ENCODE data around the gene VSTM2B.

Gene VSTM2B

DNA sequence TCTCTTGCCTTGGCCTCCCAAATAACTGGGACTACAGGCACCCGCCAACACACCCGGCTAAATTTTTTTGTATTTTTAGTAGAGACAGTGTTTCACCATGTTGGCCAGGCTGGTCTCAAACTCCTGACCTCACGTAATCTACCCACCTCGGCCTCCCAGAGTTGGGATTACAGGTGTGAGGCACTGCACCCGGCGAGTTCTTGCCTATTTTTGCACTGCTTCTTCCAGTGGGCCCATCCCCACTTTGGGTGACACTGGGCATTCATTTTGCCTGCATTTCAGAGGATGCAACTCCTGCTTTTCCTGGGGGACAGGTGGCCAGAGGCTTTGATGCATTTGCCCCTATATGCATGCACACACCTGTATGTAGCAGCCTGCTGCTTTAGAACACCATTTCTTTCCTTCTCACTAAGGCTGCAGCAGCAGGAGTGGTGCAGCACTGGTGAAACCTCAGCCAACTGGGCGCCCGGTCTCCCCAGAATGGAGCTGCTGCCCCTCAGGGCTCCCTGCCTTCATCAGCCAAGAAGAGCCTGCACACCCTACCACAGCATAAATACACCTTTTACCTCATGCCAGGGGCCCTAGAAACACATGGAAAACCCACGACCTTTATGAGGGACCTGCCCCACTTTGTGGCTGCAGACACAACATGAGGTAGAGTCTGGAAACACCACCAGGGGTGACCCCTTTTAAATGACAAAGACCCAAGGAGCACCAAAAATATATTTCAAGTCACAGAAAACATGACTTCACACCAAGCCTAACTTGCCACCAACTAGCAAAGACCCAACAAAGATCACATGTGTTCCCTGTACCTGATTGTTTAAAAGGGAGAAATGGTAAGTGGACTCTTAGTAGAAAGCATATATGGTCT lies 43.5 kb downstream of the VSTM2B start:
- DNase-seq: no peak

DNA sequence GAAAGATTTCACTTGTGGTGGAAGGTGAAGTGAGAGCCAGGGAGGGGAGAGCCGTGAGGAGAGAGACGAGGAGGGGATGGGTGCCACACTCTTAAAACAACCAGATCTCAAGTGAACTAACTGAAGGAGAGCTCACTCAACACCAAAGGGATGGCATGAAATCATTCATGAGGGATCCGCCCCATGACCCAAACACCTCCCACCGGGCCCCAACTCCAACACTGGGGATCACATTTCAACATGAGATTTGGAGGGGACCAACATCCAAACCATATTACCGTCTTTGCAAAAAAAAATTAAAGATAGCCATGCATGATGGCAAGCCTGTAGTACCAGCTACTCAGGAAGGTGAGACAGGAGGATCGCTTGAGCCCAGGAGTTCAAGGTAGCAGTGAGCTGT lies 45.4 kb downstream of the VSTM2B start:
- no peak for DNase-seq

DNA sequence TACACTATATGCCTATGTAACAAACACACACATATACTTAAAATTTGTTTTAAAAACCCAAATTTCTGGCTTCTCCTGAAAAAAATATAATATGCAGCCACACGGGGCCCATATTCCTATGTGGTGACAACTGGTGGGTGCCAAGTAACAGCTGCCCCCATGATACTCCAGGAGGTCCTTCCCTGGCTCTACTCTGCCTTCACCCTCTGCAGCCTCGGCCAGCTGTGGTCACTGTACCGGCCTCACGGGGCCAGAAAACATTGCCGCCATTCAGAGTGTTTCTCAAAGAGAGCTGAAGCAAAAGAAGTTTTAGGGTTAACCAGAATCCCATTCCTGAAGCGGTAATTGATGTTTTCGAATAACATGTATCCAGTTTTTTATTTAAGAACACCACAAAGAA lies 47.7 kb downstream of the VSTM2B start:
- no peak for DNase-seq

DNA sequence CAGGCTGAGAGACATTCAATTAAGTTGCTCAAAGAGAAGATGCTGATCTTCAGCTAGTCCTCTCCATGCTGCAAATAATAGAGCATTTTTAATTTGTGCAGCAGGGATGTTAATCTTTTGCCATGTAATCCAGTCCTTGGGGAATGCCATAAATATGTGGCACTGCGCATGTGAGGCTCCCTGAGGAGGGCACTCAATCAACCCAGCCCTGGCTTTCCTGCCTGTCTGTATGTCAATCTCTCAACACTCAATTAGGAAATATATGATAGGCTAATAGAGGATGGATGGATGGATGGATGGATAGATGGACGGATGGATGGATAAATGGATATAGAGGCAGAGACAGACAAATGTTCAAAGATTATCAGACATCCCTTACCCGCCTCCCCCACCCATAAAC lies 48.7 kb downstream of the VSTM2B start:
- DNase-seq: no peak

DNA sequence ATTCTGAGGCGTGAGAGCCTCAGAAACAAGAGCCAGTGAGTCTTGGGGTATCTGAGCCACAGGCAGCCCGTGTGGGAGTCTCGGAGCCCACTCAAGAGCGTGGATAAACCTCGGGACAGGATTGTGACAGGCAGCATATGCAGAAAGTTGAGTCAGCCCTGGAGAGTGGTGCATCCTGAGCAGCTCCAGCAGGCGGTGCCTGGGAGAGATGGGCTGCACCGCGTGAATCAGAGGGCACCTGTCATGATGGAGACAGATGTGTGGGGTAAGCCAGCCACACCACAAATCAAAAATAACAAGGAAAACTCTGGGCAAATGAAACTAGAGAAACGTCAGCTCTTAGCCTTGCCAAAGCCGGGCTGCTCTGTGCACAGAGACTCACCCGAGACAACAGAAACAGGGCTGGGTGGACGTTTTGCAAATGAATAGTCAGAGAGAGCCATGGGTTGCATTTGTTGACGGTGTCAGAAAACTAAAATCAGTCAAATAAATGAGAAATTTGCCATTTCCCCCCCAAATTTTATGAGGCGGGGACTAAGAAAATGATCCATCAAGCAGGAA lies 50.3 kb downstream of the VSTM2B start:
- DNase-seq: no peak

DNA sequence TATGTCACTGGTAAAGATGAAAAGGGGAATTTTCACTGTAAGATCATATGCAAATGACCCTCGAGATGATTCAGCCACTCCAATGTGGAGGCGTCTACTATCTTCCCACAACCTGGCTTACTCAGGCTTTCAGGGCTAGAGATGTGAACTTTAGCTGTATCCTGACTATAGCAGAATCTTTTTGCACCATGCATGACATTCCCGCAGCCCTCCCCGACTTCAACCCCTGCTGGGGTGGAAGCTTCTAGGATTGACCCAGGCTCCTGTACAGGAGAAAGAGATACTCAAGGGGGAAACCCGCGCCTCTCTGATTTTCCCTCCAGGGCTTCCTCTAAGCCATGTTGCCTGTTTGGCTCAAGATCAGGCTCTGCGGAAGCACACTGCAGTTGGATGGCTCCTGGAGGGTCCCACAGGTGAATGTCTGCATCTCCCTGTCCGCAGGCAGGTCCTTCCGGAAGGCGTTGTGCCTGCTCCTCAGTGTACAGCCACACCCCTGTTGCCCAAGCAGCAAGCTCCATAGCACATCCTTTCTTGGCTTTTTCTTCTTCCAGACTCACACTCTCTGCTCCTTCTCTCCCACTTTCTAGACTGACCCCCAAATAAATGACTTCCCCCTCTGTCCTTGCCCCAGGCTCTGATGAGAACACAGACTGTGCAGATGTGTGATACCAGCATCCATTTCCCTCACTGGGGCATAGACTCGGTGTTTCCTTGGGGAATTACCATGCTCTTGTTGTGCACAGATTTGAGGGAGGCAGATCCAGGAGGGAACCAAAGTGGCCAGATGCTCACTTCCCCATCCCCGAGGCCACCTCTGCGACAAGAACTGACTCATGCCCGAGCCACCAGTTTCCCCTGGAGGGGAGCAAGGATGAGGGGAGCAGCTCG lies 51.2 kb downstream of the VSTM2B start:
- peak; percentile 11 for DNase-seq

DNA sequence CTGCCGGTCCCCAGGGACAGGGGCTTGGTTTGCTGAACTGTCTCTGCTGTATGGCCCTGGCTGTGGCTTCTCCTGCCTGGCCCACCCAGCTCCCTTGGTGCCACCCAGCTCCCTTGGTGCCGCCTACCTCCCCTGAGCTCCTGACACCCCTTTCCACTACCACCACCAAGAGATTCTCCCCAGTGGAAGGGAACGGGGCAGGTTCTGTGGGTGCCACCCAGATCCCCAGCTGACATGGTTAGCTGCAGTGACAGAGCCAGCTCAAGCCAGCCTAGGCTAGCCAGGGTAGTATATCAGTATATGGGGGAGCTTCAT lies 51.8 kb downstream of the VSTM2B start:
- no peak for DNase-seq

DNA sequence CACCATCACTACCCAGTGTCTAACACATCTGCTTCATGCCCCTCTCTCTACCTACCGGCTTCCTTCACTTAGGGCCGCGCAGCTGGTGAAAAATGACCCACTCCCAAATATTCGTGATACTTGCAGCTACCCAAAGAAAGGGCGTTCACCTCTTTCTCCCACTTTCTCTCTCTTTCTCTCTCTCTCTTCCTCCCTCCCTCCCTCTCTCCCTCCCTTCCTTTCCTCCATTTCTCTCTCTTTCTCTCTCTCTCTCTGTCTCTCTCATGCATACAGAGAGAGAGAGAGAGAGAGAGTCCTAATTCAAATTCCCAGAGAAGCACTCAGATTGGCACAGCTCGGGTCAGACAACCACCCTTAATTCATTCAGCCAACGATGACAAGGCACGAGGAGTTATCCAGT lies 52.6 kb downstream of the VSTM2B start:
- no peak for DNase-seq

DNA sequence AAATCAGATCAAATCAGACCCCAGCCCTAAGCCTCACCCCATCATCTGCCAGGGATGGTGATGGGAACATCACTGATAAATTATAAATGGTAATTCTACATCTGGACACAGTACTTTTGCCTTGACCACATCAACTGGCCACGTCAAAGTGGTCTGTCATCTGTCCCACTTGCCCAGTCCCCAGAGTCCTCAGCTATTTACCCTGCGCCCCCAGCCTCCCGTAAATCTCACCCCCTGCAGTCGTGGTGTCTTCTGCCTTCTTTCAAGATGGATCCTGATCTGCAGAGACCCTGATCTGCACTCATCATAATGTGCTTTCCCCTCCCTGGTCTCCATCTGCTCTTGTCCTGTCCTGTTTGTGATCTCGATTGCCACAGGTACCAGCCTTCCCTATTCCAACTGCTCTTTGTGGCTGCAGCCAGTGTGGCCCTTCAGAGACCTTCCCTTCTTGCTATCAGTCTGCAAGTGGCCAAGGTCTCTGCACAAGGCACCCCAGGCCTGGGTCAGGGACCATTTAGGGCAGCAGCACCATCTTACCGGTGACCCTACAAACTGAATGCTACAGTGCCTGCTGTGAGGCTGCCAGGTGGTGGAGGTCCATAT lies 53.6 kb downstream of the VSTM2B start:
- DNase-seq: no peak

DNA sequence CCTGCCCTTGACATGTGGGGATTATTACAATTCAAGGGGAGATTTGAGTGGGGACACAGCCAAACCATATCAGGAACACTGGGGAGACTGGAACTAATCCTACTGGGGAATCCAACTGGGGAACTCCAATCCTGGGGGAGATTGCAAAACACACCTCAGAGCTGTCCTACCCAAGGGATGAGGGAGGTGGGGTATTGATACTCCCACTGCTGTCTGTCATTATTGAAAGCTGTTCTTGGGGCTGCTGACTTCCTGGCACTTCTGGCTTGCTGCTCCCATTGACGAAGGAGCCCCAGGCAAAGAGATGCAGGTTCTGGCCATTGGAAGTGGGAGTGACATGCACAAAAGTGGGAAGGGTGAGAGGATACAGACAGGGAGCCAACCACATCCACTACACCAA lies 55.6 kb downstream of the VSTM2B start:
- DNase-seq: no peak

DNA sequence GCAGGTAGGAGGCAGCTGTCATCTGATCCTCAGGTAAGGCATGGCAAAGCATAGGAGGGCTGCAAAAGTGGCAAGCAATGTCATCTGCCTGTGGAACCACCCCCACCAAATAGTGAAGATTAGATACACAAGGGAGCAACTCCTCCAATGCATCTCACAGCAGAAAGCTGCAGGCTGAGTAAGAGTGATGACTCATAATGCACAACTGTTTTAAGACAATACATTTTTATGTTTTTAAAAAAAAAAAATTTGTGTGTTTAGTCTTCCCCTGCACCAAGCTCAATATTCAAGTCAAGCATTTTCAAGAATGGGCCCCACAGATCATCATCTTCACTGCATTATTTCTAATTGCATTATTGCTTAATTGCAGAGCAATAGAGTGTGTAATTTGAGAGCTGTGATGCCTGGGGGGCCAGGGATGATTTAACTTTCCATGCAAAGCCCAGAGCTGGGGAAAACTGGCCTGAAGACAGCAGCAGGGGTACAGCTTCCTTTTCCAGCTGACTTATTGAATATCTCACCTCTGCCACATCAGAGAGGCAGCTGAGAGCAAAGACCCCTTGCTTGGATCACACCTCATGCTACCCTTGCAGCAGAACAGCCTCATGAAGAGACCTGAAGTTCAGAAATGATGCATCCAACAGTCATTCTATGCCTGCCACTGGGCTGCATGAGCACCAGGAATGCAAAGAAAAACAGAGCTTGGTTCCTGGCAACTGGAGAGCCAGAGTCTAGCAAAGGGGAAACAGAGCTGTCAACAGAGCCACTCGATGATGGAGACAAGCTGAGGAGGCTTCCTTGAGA lies 57.6 kb downstream of the VSTM2B start:
- DNase-seq: no peak

DNA sequence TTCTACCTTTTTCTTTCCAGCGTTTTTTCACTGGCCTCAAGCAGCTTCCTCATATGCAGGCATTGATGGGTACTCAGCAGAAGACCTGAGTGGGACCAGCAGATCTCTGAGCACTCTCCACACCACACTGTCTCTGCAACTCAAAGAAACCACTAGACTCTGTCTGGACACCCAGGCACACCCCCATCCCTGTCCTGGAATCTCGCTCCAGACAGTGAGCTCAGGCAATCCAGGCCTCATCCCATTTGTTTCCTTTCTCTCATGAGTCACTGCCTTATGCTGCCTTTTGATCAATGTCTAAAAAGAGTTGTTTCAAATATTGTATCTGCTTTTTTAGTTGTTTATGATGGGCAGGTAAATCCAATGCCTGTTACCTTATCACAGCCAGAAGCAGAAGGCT lies 60.6 kb downstream of the VSTM2B start:
- no peak for DNase-seq

DNA sequence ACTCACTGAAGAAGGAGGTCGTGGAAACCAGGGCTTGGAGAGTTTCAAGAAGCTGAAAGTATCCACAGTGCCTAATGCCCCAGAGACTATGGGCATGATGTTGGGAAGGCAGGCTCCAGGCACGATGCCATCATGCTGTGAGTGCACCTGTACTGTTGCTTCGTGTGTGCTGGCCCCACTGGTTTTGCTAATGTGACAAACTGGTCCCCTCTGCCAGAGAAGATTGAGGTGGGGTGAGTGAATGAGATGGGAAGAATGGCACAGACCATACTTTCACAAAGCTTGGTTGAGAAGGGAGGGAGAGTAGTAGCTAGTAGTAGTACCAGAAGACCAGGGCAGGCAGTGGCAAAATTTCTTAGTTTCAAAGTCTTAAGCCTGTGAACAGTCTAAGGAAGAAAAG lies 61.3 kb downstream of the VSTM2B start:
- DNase-seq: no peak

DNA sequence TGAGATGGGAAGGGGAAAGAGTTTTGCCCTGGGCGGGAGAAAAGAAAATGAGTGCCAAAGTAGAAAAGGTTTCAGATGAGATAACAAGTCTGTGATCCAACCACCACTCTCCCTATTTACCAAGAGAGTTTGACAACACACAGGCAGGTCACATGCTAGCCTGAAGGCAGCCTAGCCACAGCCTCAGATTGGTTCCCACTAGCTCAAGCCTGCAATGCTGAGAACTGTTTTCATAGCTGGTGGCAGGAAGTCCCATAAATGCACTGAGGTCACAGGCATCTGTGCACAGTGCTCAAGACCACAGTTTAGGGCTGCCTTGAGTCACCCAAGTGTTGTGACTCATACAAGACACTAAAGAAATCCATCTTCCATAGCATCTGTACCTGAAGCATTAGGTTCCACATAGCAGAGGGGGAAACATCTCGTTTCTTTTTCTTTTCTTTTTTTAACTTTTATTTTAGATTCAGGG lies 61.8 kb downstream of the VSTM2B start:
- peak; percentile 24 for DNase-seq

DNA sequence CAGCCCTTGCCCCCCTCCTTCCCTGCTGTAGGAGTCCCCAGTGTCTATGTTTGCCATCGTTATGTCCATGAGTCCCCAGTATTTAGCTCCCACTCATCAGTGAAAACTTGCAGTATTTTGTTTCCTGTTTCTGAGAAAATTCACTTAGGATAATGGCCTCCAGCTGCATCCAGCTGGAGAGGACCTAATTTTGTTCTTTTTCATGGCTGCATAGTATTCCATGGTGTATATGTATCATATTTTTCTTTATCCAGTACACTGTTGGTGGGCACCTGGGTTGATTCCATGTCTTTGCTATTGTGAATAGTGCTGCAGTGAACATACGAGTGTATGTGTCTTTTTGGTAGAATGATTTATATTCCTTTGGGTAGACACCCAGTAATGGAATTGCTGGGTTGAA lies 62.3 kb downstream of the VSTM2B start:
- DNase-seq: no peak

DNA sequence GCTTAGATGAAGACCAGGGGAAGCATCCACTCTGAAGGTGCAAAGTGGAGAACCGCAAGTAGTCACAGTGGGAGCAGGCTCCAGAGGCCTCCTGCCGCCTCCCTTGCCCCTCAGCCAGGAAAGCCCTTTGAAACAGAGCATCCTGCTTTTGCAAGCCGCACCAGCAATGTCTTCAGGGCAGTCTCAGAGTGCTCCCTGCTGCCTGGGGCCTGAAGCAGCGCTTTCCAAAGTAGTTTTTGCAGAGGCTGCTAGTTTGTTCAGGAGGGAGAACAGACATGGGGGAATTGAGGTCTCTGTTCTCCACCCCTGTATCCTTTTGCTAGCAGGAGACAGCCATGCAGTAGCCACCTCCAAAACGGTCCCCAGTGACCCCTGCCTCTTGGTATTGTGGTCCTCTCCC lies 64.5 kb downstream of the VSTM2B start:
- no peak for DNase-seq

DNA sequence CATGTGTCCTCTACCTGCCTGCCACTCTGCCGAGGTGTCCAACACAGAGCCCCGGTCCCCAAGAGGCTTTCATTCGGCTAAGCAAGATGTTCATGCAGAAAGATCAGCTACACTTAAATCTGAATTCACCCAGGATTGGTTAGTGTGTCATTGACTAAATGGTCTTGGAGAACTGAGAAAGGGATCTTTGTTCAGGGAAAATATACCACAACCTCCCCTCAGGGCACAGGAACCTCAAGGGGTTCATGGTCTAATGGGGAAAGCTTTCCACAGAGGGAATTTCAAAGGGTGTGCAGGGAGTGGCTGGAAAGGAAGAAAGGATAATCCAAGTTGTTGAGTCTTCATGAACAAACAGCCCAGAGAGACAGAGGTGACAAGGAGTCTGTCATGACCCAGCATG lies 65.9 kb downstream of the VSTM2B start:
- DNase-seq: no peak

DNA sequence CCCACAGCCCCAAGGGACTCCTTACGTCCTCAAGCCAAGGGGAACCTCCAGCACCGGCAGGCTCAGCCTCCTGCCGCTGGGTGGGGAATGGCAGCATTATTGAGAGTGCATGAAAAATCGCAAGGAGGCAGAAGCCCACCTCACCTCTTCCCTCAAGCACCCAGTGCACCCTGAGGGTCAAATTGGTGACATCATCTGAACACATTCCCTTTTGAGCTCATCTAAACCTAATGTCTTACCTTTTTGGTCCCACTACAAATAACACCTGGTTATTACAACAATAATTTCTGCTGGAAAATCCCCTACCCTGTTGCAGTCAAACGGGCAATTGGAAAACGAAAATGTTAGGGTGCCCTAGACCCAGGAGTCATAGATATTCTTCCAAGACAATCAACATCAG lies 68.1 kb downstream of the VSTM2B start:
- no peak for DNase-seq

DNA sequence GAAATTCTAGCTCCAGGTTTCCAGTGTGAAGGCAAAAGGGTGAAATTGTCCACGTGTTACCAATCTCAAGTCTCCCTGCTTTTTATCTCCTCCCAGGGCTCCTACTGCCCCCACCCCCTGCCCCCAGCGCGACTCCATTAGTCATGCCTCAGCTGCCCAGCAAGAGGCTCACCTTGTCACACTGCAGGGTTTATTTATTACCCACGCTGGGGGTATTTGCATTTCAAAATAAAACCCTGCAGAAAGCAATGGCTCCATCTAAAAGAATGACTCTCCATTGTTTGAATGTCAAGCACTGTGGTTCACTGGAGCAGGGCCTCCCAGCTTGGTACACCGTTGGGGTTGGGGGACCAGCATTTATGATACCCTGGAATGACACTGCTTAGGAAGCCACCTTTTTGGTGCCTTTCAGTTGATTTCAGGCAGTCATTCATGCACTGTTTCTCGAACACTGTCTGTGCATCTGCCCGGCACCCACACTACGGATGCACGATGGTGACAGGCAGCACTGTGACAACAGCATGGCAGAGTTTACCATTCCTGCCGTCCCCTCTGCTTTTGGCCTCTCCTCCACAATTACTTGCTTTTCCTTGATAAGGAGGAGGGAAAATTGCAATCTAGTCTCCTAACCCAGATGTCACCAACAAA lies 70.4 kb downstream of the VSTM2B start:
- DNase-seq: no peak

DNA sequence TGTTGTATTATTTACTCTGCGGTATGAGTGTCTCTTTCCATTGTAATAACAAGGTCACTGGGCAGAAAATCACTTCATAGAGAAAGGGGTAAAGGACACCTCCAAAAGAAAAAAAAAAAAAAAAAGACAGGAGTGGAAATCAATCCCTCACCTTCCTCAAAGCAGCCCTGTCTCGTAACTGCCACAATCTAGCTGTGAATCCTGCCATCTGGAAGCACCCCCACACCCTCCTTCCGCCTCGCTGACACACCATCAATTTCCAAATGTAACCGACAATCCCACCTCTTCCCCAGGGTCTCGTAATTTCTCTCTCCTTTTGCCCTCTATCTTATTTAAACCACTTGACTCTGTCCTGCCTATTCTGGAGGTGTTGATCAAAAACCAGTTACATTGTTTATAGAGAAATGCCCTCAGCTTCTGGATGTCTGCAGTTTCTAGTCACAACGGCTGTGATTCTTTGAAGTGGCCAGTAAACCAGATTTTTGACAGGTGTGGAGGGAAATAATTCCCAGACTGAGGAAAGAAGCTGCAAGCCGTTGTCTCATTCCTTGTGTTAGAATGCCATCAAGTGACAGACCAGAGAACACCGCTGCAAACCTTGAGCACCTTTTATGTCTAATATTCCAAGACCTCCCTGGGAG lies 71.2 kb downstream of the VSTM2B start:
- DNase-seq: no peak

DNA sequence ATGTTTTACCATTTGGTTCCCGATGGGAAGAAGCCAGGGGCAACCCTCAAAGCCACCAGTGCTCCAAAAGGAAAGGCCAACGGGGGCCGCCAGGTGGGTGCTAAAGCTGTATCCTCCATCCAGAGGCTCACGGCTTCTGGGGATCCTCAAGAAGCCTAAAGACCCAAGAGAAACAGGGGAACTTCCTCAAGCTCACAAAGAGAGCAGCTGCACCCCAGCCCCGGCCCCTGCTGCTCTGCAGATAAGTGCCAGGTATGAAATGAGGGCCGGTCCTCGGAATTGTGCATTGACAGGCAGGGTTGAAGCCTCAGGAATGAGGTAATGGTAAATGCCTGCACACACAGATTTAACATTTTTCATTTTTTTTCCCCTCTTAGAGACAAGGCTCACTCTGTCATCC lies 72.2 kb downstream of the VSTM2B start:
- no peak for DNase-seq

DNA sequence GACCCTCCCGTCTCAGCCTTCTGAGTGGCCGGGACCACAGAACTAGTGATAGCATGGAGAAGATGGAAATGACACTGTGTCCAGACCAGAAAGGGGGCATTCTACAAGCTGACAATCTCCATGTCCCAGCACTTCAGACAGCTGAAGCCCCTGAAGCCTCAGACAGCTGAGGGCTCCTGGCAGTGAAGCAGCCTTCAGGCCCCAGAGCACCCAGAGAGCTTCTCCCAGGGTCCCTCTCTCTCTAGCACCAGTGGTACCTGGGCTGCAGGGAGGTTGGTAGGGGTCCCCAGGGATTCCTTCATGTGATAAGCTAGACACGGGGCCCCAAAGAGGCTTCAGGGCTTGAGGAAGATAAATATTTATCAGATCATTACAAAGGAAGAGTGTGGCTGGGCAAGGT lies 72.7 kb downstream of the VSTM2B start:
- DNase-seq: no peak
